ENCODE measurements around the gene FAM227B.
"Not testable (repeated sequence)": the region's sequence is repeated elsewhere in the genome, so short reads cannot be mapped to it uniquely, and the experiment has no call there.

FAM227B gene

GRCh38 chr15:49361370-49361769 is 259.2 kb downstream of the FAM227B start:
- no peak for DNase-seq

GRCh38 chr15:49354439-49354838 is 266.2 kb downstream of the FAM227B start:
- DNase-seq = not testable (repeated sequence)

- no peak for DNase-seq
These were observed 277.1 kb downstream of the FAM227B start for GRCh38 chr15:49343546-49343945.

- no peak for DNase-seq
These were observed 281.0 kb downstream of the FAM227B start for GRCh38 chr15:49339656-49340055.

GRCh38 chr15:49331951-49332350 is 288.7 kb downstream of the FAM227B start:
- DNase-seq = no peak

GRCh38 chr15:49331442-49331841 is 289.2 kb downstream of the FAM227B start:
- DNase-seq = no peak

- no peak for DNase-seq
These were observed 290.5 kb downstream of the FAM227B start for GRCh38 chr15:49330166-49330565.

- no peak for DNase-seq
These were observed 291.7 kb downstream of the FAM227B start for GRCh38 chr15:49328941-49329340.

- no peak for DNase-seq
These were observed 292.7 kb downstream of the FAM227B start for GRCh38 chr15:49327927-49328326.

GRCh38 chr15:49323207-49323606 is 297.4 kb downstream of the FAM227B start:
- DNase-seq = no peak

- DNase-seq = no peak
These were observed 300.3 kb downstream of the FAM227B start for GRCh38 chr15:49320351-49320750.

- no peak for DNase-seq
These were observed 305.2 kb downstream of the FAM227B start for GRCh38 chr15:49315391-49315823.

GRCh38 chr15:49314716-49315115 is 305.9 kb downstream of the FAM227B start:
- DNase-seq = no peak

GRCh38 chr15:49313650-49314049 is 307.0 kb downstream of the FAM227B start:
- no peak for DNase-seq

- no peak for DNase-seq
These were observed 310.7 kb downstream of the FAM227B start for GRCh38 chr15:49309889-49310288.

- no peak for DNase-seq
These were observed 311.9 kb downstream of the FAM227B start for GRCh38 chr15:49308686-49309085.

- DNase-seq = no peak
These were observed 314.1 kb downstream of the FAM227B start for GRCh38 chr15:49306551-49306950.

- DNase-seq = no peak
These were observed 317.6 kb downstream of the FAM227B start for GRCh38 chr15:49303003-49303402.

- no peak for DNase-seq
These were observed 319.1 kb downstream of the FAM227B start for GRCh38 chr15:49301562-49301961.

- no peak for DNase-seq
These were observed 319.8 kb downstream of the FAM227B start for GRCh38 chr15:49300856-49301255.

- no peak for DNase-seq
These were observed 323.0 kb downstream of the FAM227B start for GRCh38 chr15:49297584-49297983.

- DNase-seq = no peak
These were observed 324.4 kb downstream of the FAM227B start for GRCh38 chr15:49296258-49296657.

GRCh38 chr15:49293941-49294340 is 326.7 kb downstream of the FAM227B start:
- no peak for DNase-seq

- DNase-seq = no peak
These were observed 330.4 kb downstream of the FAM227B start for GRCh38 chr15:49290191-49290590.

GRCh38 chr15:49288391-49288790 is 332.2 kb downstream of the FAM227B start:
- no peak for DNase-seq

- DNase-seq = no peak
These were observed 333.1 kb downstream of the FAM227B start for GRCh38 chr15:49287481-49287880.
